Suprapubic skin (tissue), 4 donors: ENCODE results near the gene SNRPA. TPM values are rescaled to one million over a fixed set of nuclear protein-coding genes. Genes with fewer than 3 reads are reported as not detected.
A peak's percentile ranks its signal among the peaks of the same experiment; 100 is the strongest.

Experiments
- DNase-seq, 2 donors: peaks; one replicate each; pipeline ENCODE4 v3.0.0-alpha.2; 2019; ENCODE audit warnings: low spot score in 2 of 2
- H3K27ac ChIP-seq: fragments of 200-600 bp; sonication (generic); one replicate; pipeline ENCODE4 v1.5.1; 2019
- H3K27me3 ChIP-seq: fragments of 200-600 bp; sonication (generic); one replicate; pipeline ENCODE4 v1.5.1; 2019
- H3K36me3 ChIP-seq: fragments of 200-600 bp; sonication (generic); one replicate; pipeline ENCODE4 v1.5.1; 2019
- H3K4me1 ChIP-seq: fragments of 200-600 bp; sonication (generic); one replicate; pipeline ENCODE4 v1.5.1; 2019
- H3K4me3 ChIP-seq: fragments of 200-600 bp; sonication (generic); one replicate; pipeline ENCODE4 v1.5.1; 2019; ENCODE audit warnings: mild to moderate bottlenecking
- H3K9me3 ChIP-seq: fragments of 200-600 bp; sonication (generic); one replicate; pipeline ENCODE4 v1.5.1; 2019
- EP300 ChIP-seq: sonication (generic); formaldehyde crosslinking; IDR thresholded peaks from one replicate; pipeline ENCODE4 v1.6.1; 2017; ENCODE audit warnings: antibody characterized with exemption
- POLR2A ChIP-seq, 2 donors: fragments of 450-650 bp; IDR thresholded peaks; one replicate each; pipeline ENCODE4 v1.6.1; 2017; ENCODE audit warnings: antibody characterized with exemption in 2 of 2, mild to moderate bottlenecking in 2 of 2, moderate library complexity in 2 of 2
- POLR2AphosphoS5 ChIP-seq, 3 donors: sonication (generic); formaldehyde crosslinking; IDR thresholded peaks; one replicate each; pipeline ENCODE4 v1.6.1; 2017; ENCODE audit warnings: antibody characterized with exemption in 3 of 3
- WGBS: methylation state at CpG from one replicate; pipeline ENCODE4 v1.1.5; 2018; 5-methylcytosine and 5-hydroxymethylcytosine counted together
- total RNA-seq, 4 donors: library from RNA; depleted of rRNA; stranded (reverse); fragments of >200 nt; gene quantifications; one replicate each; pipeline ENCODE4 v1.1.0, GENCODE V29; 2016
- TF ChIP-seq, protein P1 (sequence below), 2 donors: fragments of 200-600 bp in 1 of 2; fragments of 450-650 bp in 1 of 2; sonication (generic) in 1 of 2; IDR thresholded peaks; one replicate each; pipeline ENCODE4 v1.5.1; 2016 to 2019; ENCODE audit warnings: antibody characterized with exemption in 2 of 2, mild to moderate bottlenecking in 1 of 2, moderate library complexity in 1 of 2

Gene SNRPA
- total RNA-seq, 4 donors from 2014 or later: 49.6 to 52.2 (median 51.0) TPM

DNA sequence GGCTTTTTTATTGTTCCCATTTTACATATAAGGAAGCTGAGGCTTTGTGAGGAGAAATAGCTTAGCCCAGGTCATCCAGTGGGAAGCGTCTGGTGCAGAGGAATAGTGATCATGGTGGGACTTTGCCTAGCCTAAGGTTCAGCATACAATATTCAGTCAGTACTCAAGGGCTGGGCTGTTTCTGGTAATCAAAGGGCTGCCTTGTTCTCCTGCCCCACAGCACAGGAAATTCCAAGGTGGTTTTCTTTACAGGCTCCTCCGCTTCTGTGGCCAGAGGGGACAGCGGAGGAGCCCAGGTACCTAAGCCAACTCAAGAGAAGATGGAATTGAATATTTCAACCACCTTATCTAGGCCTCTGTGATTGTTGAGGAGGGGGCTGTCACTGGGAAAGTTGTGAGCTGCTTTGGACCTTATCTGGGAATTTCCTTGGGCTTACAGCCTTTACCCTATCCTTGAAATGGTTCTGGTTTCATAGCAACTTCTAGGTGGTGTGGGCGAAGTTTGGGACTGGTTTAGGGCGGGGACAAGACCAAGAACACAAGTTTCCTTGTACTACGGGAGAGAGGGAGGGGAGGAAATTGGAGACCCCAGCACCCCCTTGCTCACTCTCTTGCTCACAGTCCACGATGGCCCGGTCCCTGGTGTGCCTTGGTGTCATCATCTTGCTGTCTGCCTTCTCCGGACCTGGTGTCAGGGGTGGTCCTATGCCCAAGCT lies 24.1 kb downstream of the SNRPA start, which contains the start of gene MIA:
TSS of gene MIA (plus strand) at position 606 of the 716 bp plus-strand sequence. CDS start at position 628, 22 bp downstream.
- Histone ChIP-seq H3K4me1 (peaks cover 18% of the 10 kb centered on the region), H3K9me3 (peaks cover 3% of the 10 kb centered on the region), H3K4me3 (peak within 1 kb of the TSS; percentile 4), H3K27me3 (no peaks in the 10 kb centered on the region), H3K36me3 (no peaks in the 10 kb centered on the region), H3K27ac (peak within 1 kb of the TSS; percentile 58)
- TF ChIP-seq POLR2A (IDR thresholded peaks at IDR 0.05) (no peak), EP300 (no peak), POLR2AphosphoS5 (IDR thresholded peaks at IDR 0.05) (no peak)
- TF ChIP-seq, protein P1, sequence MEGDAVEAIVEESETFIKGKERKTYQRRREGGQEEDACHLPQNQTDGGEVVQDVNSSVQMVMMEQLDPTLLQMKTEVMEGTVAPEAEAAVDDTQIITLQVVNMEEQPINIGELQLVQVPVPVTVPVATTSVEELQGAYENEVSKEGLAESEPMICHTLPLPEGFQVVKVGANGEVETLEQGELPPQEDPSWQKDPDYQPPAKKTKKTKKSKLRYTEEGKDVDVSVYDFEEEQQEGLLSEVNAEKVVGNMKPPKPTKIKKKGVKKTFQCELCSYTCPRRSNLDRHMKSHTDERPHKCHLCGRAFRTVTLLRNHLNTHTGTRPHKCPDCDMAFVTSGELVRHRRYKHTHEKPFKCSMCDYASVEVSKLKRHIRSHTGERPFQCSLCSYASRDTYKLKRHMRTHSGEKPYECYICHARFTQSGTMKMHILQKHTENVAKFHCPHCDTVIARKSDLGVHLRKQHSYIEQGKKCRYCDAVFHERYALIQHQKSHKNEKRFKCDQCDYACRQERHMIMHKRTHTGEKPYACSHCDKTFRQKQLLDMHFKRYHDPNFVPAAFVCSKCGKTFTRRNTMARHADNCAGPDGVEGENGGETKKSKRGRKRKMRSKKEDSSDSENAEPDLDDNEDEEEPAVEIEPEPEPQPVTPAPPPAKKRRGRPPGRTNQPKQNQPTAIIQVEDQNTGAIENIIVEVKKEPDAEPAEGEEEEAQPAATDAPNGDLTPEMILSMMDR (IDR thresholded peaks at IDR 0.05): no peak
- 58% methylated on average over 9 of the region's 9 CpGs for WGBS
- no peak for DNase-seq

DNA sequence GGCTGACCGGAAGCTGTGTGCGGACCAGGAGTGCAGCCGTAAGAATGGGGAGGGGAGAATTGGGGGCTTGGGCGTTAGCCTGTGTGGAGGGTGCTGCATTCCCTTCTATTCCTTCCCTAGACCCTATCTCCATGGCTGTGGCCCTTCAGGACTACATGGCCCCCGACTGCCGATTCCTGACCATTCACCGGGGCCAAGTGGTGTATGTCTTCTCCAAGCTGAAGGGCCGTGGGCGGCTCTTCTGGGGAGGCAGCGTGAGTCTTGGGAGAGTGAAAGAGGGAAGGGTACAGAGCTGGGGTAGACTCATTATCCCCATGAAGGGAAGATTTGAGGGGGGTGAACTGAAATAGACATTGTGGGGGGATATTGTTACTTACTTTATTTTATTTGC lies 24.6 kb downstream of the SNRPA start:
- no peaks in the 10 kb centered on the region for H3K27me3 ChIP-seq
- no peaks in the 10 kb centered on the region for H3K36me3 ChIP-seq
- H3K9me3 ChIP-seq: peaks cover 3% of the 10 kb centered on the region
- H3K27ac ChIP-seq: peak overlapping the region; percentile 58
- WGBS: 73% methylated on average over 10 of the region's 10 CpGs
- no peak for DNase-seq
- TF ChIP-seq POLR2A (IDR thresholded peaks at IDR 0.05) (no peak), EP300 (no peak), POLR2AphosphoS5 (IDR thresholded peaks at IDR 0.05) (no peak)
- TF ChIP-seq, protein P1 (IDR thresholded peaks at IDR 0.05): no peak
- H3K4me3 ChIP-seq: peak overlapping the region; percentile 4
- peaks cover 18% of the 10 kb centered on the region for H3K4me1 ChIP-seq

DNA sequence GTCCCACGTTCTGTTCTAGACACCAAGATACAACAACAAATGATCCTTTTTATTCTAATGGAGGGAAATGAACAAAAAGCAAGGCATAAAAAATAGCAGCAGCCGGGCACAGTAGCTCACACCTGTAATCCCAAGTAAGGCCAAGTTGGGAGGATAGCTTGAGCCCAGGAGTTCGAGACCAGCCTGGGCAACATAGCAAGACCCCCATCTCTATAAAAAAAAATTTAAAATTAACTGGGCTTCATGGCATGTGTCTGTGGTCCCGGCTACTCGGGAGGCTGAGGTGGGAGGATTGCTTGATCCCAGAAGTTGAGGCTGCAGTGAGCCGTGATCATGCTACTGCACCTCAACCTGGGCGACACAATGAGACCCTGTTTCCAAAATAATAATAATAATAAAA lies 25.4 kb downstream of the SNRPA start:
- WGBS: 88% methylated on average over 7 of the region's 7 CpGs
- no peak overlapping the region for H3K27ac ChIP-seq

DNA sequence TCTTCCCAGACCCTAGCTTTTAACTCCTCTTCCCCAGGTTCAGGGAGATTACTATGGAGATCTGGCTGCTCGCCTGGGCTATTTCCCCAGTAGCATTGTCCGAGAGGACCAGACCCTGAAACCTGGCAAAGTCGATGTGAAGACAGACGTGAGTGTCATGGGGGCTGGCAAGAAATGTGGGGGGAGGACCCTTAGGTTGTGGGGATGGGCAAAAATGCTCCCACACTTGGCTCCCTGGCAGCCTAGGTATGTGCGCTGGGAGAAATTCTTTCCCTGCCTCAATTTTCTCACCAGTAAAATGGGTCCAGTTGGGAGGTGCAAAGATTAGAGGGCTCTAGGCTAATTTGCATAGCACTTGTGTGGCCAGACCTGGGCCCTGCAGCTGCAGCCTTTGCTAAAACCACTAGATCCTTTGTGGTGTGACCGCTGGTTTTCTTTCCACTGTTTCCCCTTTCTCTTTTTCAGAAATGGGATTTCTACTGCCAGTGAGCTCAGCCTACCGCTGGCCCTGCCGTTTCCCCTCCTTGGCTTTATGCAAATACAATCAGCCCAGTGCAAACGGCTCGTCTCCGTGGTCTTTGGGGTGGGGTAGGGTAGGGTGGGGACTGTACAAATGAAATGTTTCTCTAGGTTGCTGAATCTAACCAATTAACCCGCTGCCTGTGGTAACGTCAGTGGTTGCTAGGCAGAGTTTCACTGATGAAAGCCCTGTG lies 26.1 kb downstream of the SNRPA start:
- peak overlapping the region; percentile 62 for H3K4me3 ChIP-seq
- no peaks in the 10 kb centered on the region for H3K27me3 ChIP-seq
- TF ChIP-seq POLR2A (IDR thresholded peaks at IDR 0.05): no peak
- TF ChIP-seq, protein P1 (IDR thresholded peaks at IDR 0.05): no peak
- no peak for TF ChIP-seq POLR2AphosphoS5 (IDR thresholded peaks at IDR 0.05)
- no peak for TF ChIP-seq EP300
- peak overlapping the region; percentile 93 for H3K27ac ChIP-seq
- no peaks in the 10 kb centered on the region for H3K36me3 ChIP-seq
- peaks cover 18% of the 10 kb centered on the region for H3K4me1 ChIP-seq
- no peaks in the 10 kb centered on the region for H3K9me3 ChIP-seq
- 14% methylated on average over 13 of the region's 13 CpGs for WGBS
- peak; percentile 95 to 96 for DNase-seq

More for the DNA sequence above, 25.4 kb downstream of the SNRPA start:
- Histone ChIP-seq H3K9me3 (no peaks in the 10 kb centered on the region), H3K36me3 (no peaks in the 10 kb centered on the region), H3K27me3 (no peaks in the 10 kb centered on the region), H3K4me1 (peaks cover 18% of the 10 kb centered on the region), H3K4me3 (no peak overlapping the region)
- no peak for DNase-seq
- TF ChIP-seq, protein P1 (IDR thresholded peaks at IDR 0.05): no peak
- no peak for TF ChIP-seq EP300
- TF ChIP-seq POLR2AphosphoS5 (IDR thresholded peaks at IDR 0.05): no peak
- no peak for TF ChIP-seq POLR2A (IDR thresholded peaks at IDR 0.05)

DNA sequence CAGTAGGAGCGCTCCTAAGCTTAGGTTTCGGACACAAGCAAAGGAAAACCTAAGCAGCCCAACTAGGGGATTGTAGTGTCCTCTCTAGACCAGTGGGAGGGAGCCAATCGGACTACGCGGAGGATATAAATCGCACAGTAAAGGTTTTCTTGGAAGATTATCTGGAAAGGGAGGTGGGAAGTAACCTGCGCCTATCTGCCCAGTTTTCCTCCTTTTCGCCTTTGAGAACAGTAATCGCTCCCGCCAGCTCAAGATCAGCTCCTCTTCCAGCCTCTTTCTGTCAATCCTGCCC lies 26.6 kb downstream of the SNRPA start:
- no peaks in the 10 kb centered on the region for H3K9me3 ChIP-seq
- H3K27me3 ChIP-seq: no peaks in the 10 kb centered on the region
- peak overlapping the region; percentile 93 for H3K27ac ChIP-seq
- TF ChIP-seq POLR2A (IDR thresholded peaks at IDR 0.05) (no peak), EP300 (no peak), POLR2AphosphoS5 (IDR thresholded peaks at IDR 0.05) (no peak)
- TF ChIP-seq, protein P1 (IDR thresholded peaks at IDR 0.05): no peak
- H3K4me1 ChIP-seq: peaks cover 18% of the 10 kb centered on the region
- H3K4me3 ChIP-seq: peak overlapping the region; percentile 62
- no peak for DNase-seq
- WGBS: 0% methylated on average over 10 of the region's 10 CpGs
- H3K36me3 ChIP-seq: no peaks in the 10 kb centered on the region
